Hepatocyte (in vitro differentiated cells): ENCODE results near the gene TUBA4B. TPM values are rescaled to one million over a fixed set of nuclear protein-coding genes. Genes with fewer than 3 reads are reported as not detected.

ENCODE experiments used
- DNase-seq: peaks from one replicate; pipeline ENCODE4 v3.0.0-alpha.2; 2016; ENCODE audit warnings: low spot score
- H2AFZ ChIP-seq: fragments of 200-600 bp; sonication (generic); 2 replicates; pipeline ENCODE4 v1.6.0; 2016; ENCODE audit warnings: antibody characterized with exemption, mild to moderate bottlenecking
- H3K27ac ChIP-seq: fragments of 200-600 bp; sonication (generic); 2 replicates; pipeline ENCODE4 v1.5.1; 2016; ENCODE audit warnings: mild to moderate bottlenecking
- H3K27me3 ChIP-seq: fragments of 200-600 bp; sonication (generic); 2 replicates; pipeline ENCODE4 v1.6.1; 2016
- H3K36me3 ChIP-seq: fragments of 200-600 bp; sonication (generic); replicated peaks from 2 replicates; pipeline ENCODE4 v1.5.1; 2016; ENCODE audit warnings: low read depth; ENCODE audit not compliant: insufficient read depth
- H3K4me1 ChIP-seq: fragments of 200-600 bp; sonication (generic); 2 replicates; pipeline ENCODE4 v1.5.1; 2016; ENCODE audit warnings: mild to moderate bottlenecking, moderate library complexity; ENCODE audit not compliant: insufficient read depth
- H3K4me2 ChIP-seq: fragments of 200-600 bp; sonication (generic); 2 replicates; pipeline ENCODE4 v1.6.0; 2016
- H3K4me3 ChIP-seq: fragments of 200-600 bp; sonication (generic); 2 replicates; pipeline ENCODE4 v1.5.1; 2016; ENCODE audit warnings: mild to moderate bottlenecking
- H3K79me2 ChIP-seq: fragments of 200-600 bp; sonication (generic); 2 replicates; pipeline ENCODE4 v1.6.0; 2017; ENCODE audit warnings: mild to moderate bottlenecking
- H3K9me2 ChIP-seq: fragments of 200-600 bp; sonication (generic); replicated peaks from 2 replicates; pipeline ENCODE4 v1.6.0; 2017; ENCODE audit warnings: mild to moderate bottlenecking; ENCODE audit not compliant: insufficient read depth
- H3K9me3 ChIP-seq: fragments of 200-600 bp; sonication (generic); 2 replicates; pipeline ENCODE4 v1.5.1; 2016; ENCODE audit warnings: low read depth, mild to moderate bottlenecking
- H4K20me1 ChIP-seq: fragments of 200-600 bp; sonication (generic); 2 replicates; pipeline ENCODE4 v1.6.0; 2016; ENCODE audit warnings: mild to moderate bottlenecking; ENCODE audit not compliant: insufficient read depth, poor library complexity, severe bottlenecking
- EZH2 ChIP-seq: fragments of 200-600 bp; sonication (generic); IDR thresholded peaks from 2 replicates; pipeline ENCODE4 v1.6.1; 2016; ENCODE audit warnings: antibody characterized with exemption, mild to moderate bottlenecking, borderline replicate concordance
- EZH2phosphoT487 ChIP-seq: fragments of 200-600 bp; sonication (generic); IDR thresholded peaks from one replicate; pipeline ENCODE4 v1.6.1; 2018; ENCODE audit warnings: antibody characterized with exemption, mild to moderate bottlenecking, low read depth, moderate library complexity; ENCODE audit not compliant: unreplicated experiment, severe bottlenecking
- WGBS: methylation state at CpG from one replicate; pipeline ENCODE4 v1.1.6; 2016; ENCODE audit warnings: low lambda C conversion rate; ENCODE audit errors: missing lambda C conversion rate; 5-methylcytosine and 5-hydroxymethylcytosine counted together
- polyA plus RNA-seq: library from polyadenylated mRNA; unstranded; fragments of >200 nt; fragmentation: Nextera tagmentation; extraction: Ambion mirVana; gene quantifications from 2 replicates; pipeline ENCODE4 v1.2.1, GENCODE V29; 2016
- total RNA-seq: library from RNA; depleted of rRNA; stranded (reverse); fragments of >200 nt; gene quantifications from 2 replicates; pipeline ENCODE4 v1.2.3, GENCODE V29; 2014
- TF ChIP-seq, protein P1 (sequence below): fragments of 200-600 bp; sonication (generic); IDR thresholded peaks from 2 replicates; pipeline ENCODE4 v1.5.1; 2016; ENCODE audit warnings: antibody characterized with exemption, mild to moderate bottlenecking; ENCODE audit not compliant: poor library complexity

TUBA4B gene
- total and polyA plus RNA-seq, 2 experiments from 2014 or later, result 0.13 TPM; not detected in 1

DNA sequence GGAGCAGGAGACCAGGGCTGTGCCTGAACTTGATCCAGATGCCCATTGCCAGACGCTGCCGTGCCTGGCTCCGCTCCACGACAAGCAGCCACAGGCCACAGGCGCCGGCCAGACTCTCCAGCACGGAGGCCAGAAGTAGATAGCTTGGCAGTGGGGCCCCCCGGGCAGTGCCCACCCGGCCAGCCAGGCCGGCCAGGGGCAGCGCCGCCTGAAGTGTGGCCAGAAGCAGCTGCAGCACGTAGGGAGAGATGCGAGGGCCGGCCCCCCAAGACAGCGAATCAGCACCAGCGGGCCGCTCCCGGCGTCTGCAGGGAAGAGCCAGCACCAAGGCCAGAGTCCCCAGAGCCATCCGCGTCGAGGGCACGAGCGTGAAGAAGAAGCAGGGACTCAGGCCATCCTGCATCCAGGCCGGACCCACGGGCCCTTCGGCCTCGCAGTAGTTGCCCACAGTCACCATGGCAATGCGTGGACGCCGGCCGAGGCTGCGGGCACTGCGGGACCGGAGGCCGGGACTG, 34.8 kb upstream of the TUBA4B start:
- Histone ChIP-seq H3K4me2 (peak overlapping the region; percentile 99), H2AFZ (peak overlapping the region; percentile 8)
- peak; percentile 87 for DNase-seq

DNA sequence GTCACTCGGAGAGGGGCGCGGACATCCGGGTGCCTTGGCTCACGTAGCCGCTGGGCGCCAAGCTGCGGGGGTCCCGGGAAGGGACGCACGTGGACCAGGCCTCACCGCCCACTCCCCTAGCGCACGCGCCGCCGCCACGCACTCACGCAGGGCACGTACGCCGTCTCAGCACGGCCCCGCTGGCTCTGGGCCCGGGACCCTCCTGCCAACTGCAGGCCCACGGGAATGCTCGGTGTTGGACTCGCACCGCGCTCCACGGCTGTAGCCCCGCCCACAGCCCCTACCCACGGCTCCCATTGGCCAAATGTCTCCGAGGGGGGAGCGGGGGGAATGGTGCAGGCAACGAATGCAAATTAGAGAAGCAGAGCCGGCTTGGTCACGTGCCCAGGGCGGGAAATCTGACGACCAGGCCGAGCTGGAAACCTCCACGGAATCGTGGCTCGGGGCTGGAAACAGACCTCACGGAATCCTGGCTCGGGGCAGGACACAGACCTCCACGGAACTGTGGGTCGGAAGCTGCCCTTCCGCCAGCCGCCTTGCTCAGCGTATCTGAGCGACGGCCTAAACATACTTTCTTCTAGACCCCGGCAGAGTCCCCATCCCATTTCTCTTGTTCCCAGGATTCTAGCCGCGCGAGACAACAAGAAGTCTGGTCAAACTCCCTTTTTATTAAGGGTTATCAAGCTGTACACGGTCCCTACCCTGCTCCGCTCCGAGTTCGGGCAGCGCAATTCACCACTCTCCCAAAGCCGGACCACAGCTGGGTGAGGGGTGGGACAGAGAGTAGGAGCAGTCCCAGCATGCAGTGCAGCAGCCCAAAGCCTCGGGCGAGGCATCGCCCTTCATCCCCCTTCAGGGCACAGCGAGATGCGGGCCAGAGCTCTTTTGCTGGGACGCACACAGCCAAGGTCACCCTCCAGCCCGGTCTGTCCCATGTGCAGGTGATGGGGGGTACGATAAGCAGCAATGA, 34.0 kb upstream of the TUBA4B start, which contains the start of gene ABCB6:
Gene ABCB6 (minus strand): TSS at position 227 of the 970 bp plus-strand sequence. CDS start 285 bp downstream, outside the sequence.
- Histone ChIP-seq H3K4me3 (peak within 1 kb of the TSS; percentile 74), H3K4me2 (peak within 1 kb of the TSS; percentile 99), H3K9me3 (no peaks in the 10 kb centered on the region), H3K36me3 (no peaks in the 10 kb centered on the region), H3K27me3 (no peaks in the 10 kb centered on the region), H4K20me1 (no peaks in the 10 kb centered on the region), H3K4me1 (peaks cover 10% of the 10 kb centered on the region), H3K27ac (peak within 1 kb of the TSS; percentile 86), H3K9me2 (no peaks in the 10 kb centered on the region), H3K79me2 (peaks cover 13% of the 10 kb centered on the region), H2AFZ (peak within 1 kb of the TSS; percentile 8)
- no peak for TF ChIP-seq EZH2phosphoT487
- no peak for TF ChIP-seq EZH2
- TF ChIP-seq, protein P1, sequence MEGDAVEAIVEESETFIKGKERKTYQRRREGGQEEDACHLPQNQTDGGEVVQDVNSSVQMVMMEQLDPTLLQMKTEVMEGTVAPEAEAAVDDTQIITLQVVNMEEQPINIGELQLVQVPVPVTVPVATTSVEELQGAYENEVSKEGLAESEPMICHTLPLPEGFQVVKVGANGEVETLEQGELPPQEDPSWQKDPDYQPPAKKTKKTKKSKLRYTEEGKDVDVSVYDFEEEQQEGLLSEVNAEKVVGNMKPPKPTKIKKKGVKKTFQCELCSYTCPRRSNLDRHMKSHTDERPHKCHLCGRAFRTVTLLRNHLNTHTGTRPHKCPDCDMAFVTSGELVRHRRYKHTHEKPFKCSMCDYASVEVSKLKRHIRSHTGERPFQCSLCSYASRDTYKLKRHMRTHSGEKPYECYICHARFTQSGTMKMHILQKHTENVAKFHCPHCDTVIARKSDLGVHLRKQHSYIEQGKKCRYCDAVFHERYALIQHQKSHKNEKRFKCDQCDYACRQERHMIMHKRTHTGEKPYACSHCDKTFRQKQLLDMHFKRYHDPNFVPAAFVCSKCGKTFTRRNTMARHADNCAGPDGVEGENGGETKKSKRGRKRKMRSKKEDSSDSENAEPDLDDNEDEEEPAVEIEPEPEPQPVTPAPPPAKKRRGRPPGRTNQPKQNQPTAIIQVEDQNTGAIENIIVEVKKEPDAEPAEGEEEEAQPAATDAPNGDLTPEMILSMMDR, result no peak
- 18% methylated on average over 68 of the region's 71 CpGs for WGBS
- peak; percentile 96 for DNase-seq

More for the DNA sequence above, 34.8 kb upstream of the TUBA4B start:
- Histone ChIP-seq H4K20me1 (no peaks in the 10 kb centered on the region), H3K9me2 (no peaks in the 10 kb centered on the region), H3K4me3 (peak overlapping the region; percentile 74), H3K36me3 (no peaks in the 10 kb centered on the region), H3K79me2 (peaks cover 13% of the 10 kb centered on the region), H3K27me3 (no peaks in the 10 kb centered on the region), H3K4me1 (peaks cover 10% of the 10 kb centered on the region), H3K27ac (peak overlapping the region; percentile 86), H3K9me3 (no peaks in the 10 kb centered on the region)
- TF ChIP-seq EZH2 (no peak), EZH2phosphoT487 (no peak)
- TF ChIP-seq, protein P1, result no peak
- 3% methylated on average over 36 of the region's 37 CpGs for WGBS

DNA sequence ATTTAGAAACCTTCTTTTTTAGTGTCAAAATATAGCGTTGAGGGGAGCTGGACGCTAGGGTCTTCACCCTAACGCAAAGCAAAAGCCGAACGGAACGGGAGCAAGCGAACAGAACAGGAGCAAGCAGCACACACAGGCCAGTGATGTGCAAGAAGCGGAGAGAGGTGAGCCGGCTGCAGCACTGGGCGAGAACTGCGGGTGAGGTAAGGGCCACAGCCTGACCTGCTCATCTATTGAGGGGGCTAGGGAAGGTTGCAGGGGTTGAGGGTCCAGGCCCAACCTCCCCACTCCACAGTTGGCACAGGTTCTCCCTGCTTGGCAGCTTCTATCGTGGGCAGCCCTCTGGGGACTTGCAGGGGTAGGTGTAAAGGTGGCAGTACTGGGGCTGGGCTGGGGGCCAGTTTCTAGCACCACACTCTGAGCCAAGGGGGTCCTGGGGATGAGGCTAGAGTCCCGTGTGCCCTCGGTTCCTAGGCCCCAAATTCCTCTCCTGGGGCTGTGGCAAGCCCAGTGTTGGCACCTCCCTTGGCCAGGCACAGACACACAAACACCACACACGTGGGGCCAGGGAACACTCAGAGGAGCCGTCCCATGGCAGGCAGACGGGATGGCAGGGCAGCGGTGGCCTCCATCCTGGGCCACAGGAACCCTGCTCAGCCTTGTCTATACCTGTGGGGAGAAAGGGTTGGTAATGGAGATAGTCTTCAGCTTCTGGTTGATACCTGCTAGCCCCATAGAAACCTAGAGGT, 33.1 kb upstream of the TUBA4B start:
- Histone ChIP-seq H3K9me2 (no peaks in the 10 kb centered on the region), H4K20me1 (no peaks in the 10 kb centered on the region), H3K79me2 (peaks cover 13% of the 10 kb centered on the region), H3K27ac (no peak overlapping the region), H3K9me3 (no peaks in the 10 kb centered on the region), H3K36me3 (no peaks in the 10 kb centered on the region), H3K4me3 (no peak overlapping the region), H2AFZ (no peak overlapping the region), H3K27me3 (no peaks in the 10 kb centered on the region), H3K4me1 (peaks cover 10% of the 10 kb centered on the region), H3K4me2 (no peak overlapping the region)
- DNase-seq, result no peak
- 96% methylated on average over 18 of the region's 18 CpGs for WGBS
- no peak for TF ChIP-seq EZH2phosphoT487
- TF ChIP-seq EZH2, result no peak
- TF ChIP-seq, protein P1, result no peak
